DND-41 (cell line): ENCODE results near the gene ITGA11.

ENCODE experiments used
- CTCF ChIP-seq: IDR thresholded peaks from 2 replicates; pipeline ENCODE4 v1.5.1; 2012; ENCODE audit warnings: borderline replicate concordance, low read length, moderate library complexity, mild to moderate bottlenecking; ENCODE audit not compliant: poor library complexity, severe bottlenecking; ENCODE audit errors: extremely low read depth
- EZH2 ChIP-seq: IDR thresholded peaks from 3 replicates; pipeline ENCODE4 v1.6.1; 2012; ENCODE audit warnings: borderline replicate concordance, low read depth, mild to moderate bottlenecking, moderate library complexity, low read length, inconsistent platforms; ENCODE audit not compliant: severe bottlenecking

- TF ChIP-seq CTCF (no peak), EZH2 (no peak)
These were observed 7.1 kb downstream of the ITGA11 start for GRCh38 chr15:68424754-68425390.
